ENCODE measurements around the gene VWA5A.
A peak's percentile ranks its signal among the peaks of the same experiment; 100 is the strongest.

VWA5A gene

DNA sequence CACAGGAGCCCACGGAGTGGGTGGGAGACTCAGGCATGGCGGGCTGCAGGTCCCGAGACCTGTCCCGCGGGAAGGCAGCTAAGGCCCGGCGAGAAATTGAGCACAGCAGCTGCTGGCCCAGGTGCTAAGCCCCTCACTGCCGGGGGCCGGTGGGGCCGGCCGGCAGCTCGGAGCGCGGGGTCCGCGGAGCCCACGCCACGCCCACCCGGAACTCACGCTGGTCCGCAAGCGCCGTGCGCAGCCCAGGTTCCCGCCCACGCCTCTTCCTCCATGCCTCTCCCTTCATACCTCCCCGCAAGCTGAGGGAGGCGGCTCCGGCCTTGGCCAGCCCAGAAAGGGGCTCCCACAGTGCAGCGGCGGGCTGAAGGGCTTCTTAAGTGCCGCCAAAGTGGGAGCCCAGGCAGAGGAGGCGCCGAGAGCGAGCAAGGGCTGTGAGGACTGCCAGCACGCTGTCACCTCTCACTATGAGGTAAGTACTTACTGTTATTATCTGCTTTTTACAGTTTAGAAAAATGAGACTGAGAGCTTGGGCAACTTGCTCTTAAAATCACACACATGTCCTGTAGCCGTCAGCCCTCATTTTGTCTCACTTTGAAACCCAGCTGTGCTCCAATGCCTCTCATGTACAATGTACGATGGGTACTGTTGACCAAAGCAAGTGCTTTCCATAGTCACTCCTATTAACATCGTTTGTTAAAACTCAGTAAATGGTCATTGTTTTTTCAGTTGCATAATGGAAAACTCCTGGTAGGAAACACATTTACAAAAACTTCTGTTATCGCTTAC lies 55.7 kb downstream of the VWA5A start:
- DNase-seq (ENCODE audit: low read depth), result no peak

DNA sequence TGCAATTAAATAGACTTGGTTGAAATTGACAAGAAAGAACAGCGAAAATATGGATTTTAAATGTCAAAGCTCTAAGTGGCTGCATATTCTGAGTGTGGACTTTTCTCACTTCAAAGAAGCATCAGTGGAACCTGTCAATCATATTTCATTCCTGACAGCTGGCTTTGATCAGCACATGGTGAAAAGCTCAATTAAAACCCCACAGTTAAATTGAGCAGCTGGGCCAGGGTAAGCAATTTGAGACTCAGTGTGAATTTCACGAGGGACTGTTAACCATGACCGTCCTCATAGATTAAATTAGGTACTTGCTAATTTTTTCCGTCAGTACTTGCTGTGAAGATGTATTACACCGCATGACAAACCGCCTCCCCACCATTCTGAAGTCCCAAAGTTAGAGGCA lies 56.9 kb downstream of the VWA5A start:
- no peak for DNase-seq (ENCODE audit: low read depth)

DNA sequence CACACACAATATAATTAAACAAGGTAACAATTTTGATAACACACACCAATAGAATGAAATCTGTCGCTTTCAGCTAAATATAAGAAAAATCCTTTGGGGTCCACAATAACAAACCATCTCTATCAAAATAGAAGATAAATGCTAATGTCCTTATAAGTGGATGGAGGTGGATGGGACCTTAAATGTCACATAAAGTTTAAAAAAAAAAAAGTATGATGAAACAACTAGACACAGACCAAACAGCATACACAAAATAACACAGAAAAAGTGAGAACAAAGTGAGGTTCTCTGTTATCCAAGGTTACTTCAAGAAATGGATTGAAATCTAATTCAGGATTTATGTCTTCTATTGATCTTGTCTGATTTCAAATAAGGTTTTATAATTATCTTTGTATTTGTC lies 57.3 kb downstream of the VWA5A start:
- DNase-seq (ENCODE audit: low read depth), result no peak

- DNase-seq (ENCODE audit: low read depth), result no peak
Measured at GRCh38 chr11:124174001-124174583, 58.8 kb downstream of the VWA5A start.

DNA sequence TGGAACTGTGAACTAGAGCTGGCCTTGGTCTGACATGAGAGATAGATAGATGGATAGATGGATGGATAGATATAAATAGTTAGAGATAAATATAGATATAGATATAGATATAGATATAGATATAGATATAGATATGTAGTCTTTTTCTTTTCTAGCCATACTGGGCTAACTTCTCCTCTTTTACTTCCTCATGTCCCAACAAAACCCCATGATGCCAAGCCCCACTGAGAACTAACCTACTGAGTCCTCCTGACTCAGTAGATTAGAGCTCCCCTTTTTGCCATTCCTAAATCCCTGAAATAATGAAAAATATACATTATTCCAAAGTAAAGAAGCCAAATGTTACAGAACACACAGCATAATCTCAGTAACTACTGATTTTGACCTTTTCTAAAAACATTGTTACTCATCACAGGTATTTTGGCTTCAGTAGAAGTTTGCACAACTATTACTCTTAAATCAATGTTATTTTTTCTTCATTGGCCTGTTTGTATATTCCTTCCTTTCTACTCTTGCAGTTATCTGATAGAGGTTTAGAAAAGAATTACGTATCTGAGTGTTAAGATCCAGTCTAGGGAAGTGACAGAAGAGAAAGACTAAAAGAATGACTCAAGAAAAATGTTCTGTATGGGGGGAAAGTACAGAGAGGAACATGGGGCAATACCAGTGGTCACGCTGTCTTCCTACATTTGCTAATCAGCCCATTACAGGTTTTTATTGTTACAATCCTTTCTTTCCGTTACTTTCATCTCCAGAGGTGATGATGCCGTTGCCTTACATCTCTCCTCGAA lies 61.9 kb downstream of the VWA5A start:
- no peak for DNase-seq (ENCODE audit: low read depth)

- DNase-seq (ENCODE audit: low read depth), result no peak
Measured at GRCh38 chr11:124179310-124179709, 64.1 kb downstream of the VWA5A start.

DNA sequence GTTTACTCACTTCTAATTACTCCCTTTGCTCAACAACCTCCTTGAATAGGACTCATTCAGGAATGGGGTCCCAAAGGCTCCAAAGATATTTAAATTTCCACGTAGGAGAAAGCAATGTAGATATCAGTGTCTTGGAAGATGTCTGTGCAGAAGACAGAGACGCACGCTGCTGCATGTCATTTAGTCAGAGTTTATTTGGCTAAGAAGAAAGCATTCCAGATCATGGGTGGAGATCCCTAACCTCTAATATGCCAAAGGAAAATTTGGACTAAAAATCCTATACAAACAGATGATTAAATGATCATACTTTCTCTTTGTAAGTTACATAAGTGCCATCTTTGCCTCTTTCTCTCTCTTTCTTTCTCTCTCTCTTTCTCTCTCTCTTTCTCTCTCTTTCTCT lies 67.8 kb downstream of the VWA5A start, which contains the start of gene OR10D3:
OR10D3 (plus strand) TSS at position 278 of the 400 bp plus-strand sequence. CDS start 1,925 bp downstream, outside the sequence.
- no peak for DNase-seq (ENCODE audit: low read depth)

GRCh38 chr11:124190298-124191139 lies 75.3 kb downstream of the VWA5A start:
- DNase-seq (ENCODE audit: low read depth), result no peak

DNA sequence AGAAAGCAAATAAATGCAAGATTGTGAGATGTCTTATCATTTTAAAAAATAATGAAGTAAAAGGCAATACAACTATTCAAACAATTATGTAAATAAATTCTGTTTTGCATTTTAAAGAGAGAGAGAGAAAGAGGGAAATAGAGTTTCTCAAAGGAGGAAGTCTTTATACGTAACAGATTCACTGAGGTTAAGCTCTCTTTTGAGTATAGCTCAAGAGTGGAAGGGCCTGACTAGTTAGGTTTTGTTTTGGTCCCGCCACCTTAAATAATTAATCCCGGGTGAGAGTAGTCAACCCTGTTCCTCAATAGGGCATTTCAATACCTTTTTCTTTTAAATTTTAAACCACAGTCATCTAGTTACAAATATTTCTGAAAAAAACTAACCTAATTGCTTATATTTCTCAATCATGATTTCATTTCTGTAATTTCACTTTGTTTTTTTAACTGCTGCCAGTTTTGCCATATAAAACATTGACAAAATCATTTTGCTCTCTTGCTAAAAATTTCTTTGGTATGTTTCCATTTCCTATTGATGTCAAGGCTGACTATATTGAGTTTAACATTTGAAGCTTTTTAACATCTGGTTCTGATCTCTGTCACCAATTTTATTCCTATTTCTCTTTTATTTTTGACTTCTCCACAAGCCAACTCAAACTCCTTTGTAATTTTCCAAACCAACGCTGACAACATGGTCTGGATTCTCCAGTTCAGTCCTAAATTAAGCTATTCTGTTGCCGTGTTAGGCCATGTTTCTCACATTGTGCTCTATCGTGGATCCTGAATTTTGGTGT lies 78.2 kb downstream of the VWA5A start:
- no peak for DNase-seq (ENCODE audit: low read depth)

DNA sequence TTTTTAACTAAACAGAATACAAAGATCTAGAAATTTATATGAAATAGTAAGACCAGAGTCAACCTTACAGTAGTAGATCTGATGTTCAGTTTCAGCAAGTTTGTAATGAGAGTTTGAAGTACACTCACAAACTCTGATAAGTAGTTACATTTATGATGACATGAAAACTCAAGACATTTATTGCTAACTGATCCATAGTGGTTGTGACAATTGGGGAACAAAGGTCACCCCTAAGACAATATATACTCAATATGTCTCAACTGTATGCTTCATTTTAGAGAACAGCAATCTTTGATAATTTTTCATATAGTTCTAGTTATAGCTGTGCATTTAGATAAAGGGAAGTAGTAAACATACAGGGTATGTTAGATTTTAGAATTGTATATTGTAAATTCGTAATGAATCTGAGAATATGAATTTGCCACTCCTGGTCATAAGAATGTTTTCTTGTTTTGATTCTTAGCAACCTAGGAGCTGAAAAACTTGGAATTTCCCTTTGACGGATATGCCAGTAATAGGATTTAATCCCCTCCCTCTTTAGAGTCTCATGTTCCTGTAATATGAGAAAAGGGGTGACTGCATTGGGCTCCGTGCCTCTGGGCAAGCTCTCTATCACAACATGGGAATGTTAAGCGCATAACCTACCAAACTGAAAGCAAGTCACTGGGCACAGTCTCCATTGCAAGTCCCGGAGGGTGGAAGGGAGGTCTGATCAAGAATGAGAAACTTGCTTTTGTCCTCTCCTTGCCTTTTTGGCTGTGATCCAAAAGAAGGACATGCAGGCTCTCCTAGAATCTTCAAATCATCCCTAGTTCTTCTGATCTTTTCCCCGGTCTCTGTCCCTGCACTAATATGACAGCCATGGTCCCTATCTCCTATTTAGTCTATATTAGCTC lies 79.3 kb downstream of the VWA5A start:
- no peak for DNase-seq (ENCODE audit: low read depth)

DNA sequence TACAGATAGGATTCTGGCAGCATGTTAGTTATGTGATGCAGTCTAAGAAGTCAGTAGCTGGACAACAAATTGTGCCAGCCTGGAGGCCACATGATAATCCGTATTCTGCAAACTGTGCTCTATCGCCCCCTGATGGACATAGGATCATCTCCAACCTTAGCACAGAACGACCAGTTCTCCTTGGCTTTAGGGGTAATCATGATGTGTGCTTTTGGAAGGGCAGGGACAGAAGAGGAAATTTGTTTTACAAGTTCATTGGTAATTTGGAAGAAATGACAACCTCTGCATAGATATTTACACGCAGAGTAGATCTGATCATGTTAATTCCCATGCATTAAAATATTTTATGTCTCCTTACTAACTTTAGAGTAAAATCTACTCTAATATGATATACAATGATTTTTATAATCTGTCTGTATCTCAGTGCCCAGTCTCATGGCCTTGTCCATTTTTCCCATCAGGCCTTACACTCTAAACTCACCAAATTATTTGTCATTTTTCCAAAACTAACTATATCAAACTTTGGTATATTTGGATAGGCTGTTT lies 80.0 kb downstream of the VWA5A start:
- peak; percentile 8 for DNase-seq (ENCODE audit: low read depth)

All from stimulated activated CD4-positive, alpha-beta T cell treated with anti-CD3 and anti-CD28 coated beads, Interleukin-2, amount 100 ng/mL, for 4 hours (primary cell).